NCI-H524 (cell line): ENCODE results near the gene ADGRD2.

Experiments
- DNase-seq, 2 experiments: peaks; one replicate each; lab custom pipeline; 2025; lab: John Stamatoyannopoulos, UW

The ADGRD2 gene

GRCh38 chr9:124480621-124480981 lies 30.4 kb downstream of the ADGRD2 start:
- peak; percentile 15 to 61 for DNase-seq

- no peak for DNase-seq
Measured at GRCh38 chr9:124481115-124481514, 30.9 kb downstream of the ADGRD2 start.

GRCh38 chr9:124482431-124483031 lies 32.3 kb downstream of the ADGRD2 start:
- no peak for DNase-seq

GRCh38 chr9:124483481-124483880 lies 33.2 kb downstream of the ADGRD2 start:
- DNase-seq = no peak

GRCh38 chr9:124485201-124485600 lies 35.0 kb downstream of the ADGRD2 start:
- DNase-seq = no peak

- DNase-seq = no peak
Measured at GRCh38 chr9:124485936-124486335, 35.7 kb downstream of the ADGRD2 start.

- no peak for DNase-seq
Measured at GRCh38 chr9:124486778-124487259, 36.6 kb downstream of the ADGRD2 start.

- DNase-seq = peak in 1 of 2 experiments; percentile 68
Measured at GRCh38 chr9:124487260-124488182, 37.3 kb downstream of the ADGRD2 start.

GRCh38 chr9:124488641-124489210 lies 38.5 kb downstream of the ADGRD2 start:
- no peak for DNase-seq

GRCh38 chr9:124489222-124489621 lies 39.0 kb downstream of the ADGRD2 start:
- no peak for DNase-seq

GRCh38 chr9:124490004-124490403 lies 39.8 kb downstream of the ADGRD2 start:
- DNase-seq = no peak

GRCh38 chr9:124491049-124491975 lies 41.1 kb downstream of the ADGRD2 start:
- DNase-seq = no peak

- DNase-seq = no peak
Measured at GRCh38 chr9:124492818-124493217, 42.6 kb downstream of the ADGRD2 start.

GRCh38 chr9:124493218-124493617 lies 43.0 kb downstream of the ADGRD2 start:
- DNase-seq = no peak

GRCh38 chr9:124493794-124494479 lies 43.7 kb downstream of the ADGRD2 start:
- DNase-seq = no peak

GRCh38 chr9:124495126-124496074 lies 45.1 kb downstream of the ADGRD2 start:
- DNase-seq = no peak

GRCh38 chr9:124496075-124496449 lies 45.8 kb downstream of the ADGRD2 start:
- no peak for DNase-seq

GRCh38 chr9:124496463-124496862 lies 46.2 kb downstream of the ADGRD2 start:
- DNase-seq = no peak

- no peak for DNase-seq
Measured at GRCh38 chr9:124497441-124497840, 47.2 kb downstream of the ADGRD2 start.

GRCh38 chr9:124498040-124498439 lies 47.8 kb downstream of the ADGRD2 start:
- no peak for DNase-seq
